CD14-positive monocyte (primary cell): ENCODE results near the gene ZEB2. TPM values are rescaled to one million over a fixed set of nuclear protein-coding genes. Genes with fewer than 3 reads are reported as not detected.

Source experiments
- DNase-seq, 3 donors: peaks; one replicate each; pipeline ENCODE4 v3.0.0-alpha.2; 2011 to 2022
- H2AFZ ChIP-seq: 2 replicates; pipeline ENCODE4 v1.6.0; 2012; ENCODE audit warnings: mild to moderate bottlenecking, low read depth, low read length, inconsistent platforms; ENCODE audit not compliant: insufficient read depth, poor library complexity, severe bottlenecking
- H3K27ac ChIP-seq, 2 donors: 1 replicate in 1 of 2; 2 replicates in 1 of 2; pipeline ENCODE4 v1.5.1; 2012 to 2013; ENCODE audit warnings: low read length in 2 of 2, control low read depth in 1 of 2, inconsistent platforms in 1 of 2, low read depth in 1 of 2, mild to moderate bottlenecking in 1 of 2
- H3K27me3 ChIP-seq, 2 donors: one replicate each; pipeline versions ENCODE4 v1.6.0 to v1.6.1; 2011 to 2013; ENCODE audit warnings: low read length in 2 of 2; ENCODE audit not compliant: control insufficient read depth in 2 of 2, insufficient read depth in 2 of 2
- H3K36me3 ChIP-seq, 2 donors: replicated peaks in 1 of 2; 1 replicate in 1 of 2; 2 replicates in 1 of 2; pipeline versions ENCODE4 v1.5.1 to v1.6.1; 2012 to 2013; ENCODE audit warnings: low read length in 2 of 2, control low read depth in 1 of 2, inconsistent platforms in 1 of 2, mild to moderate bottlenecking in 1 of 2; ENCODE audit not compliant: insufficient read depth in 2 of 2, control insufficient read depth in 1 of 2
- H3K4me1 ChIP-seq, 2 donors: 1 replicate in 1 of 2; 2 replicates in 1 of 2; pipeline versions ENCODE4 v1.5.1 to v1.6.1; 2012 to 2013; ENCODE audit warnings: low read length in 2 of 2, control low read depth in 1 of 2, inconsistent platforms in 1 of 2, mild to moderate bottlenecking in 1 of 2, moderate library complexity in 1 of 2; ENCODE audit not compliant: insufficient read depth in 2 of 2, control insufficient read depth in 1 of 2
- H3K4me2 ChIP-seq: replicated peaks from 2 replicates; pipeline ENCODE3; 2012; ENCODE audit warnings: low read length, moderate library complexity, mild to moderate bottlenecking; ENCODE audit not compliant: poor library complexity, severe bottlenecking; ENCODE audit errors: extremely low read depth
- H3K4me3 ChIP-seq, 3 experiments: fragments of 200-600 bp in 1 of 3; sonication (generic) in 1 of 3; replicated peaks in 1 of 3; 1 replicate in 2 of 3; 2 replicates in 1 of 3; pipeline ENCODE4 v1.5.1; 2011 to 2013; ENCODE audit warnings: low read length in 3 of 3, mild to moderate bottlenecking in 3 of 3, control low read depth in 2 of 3, low read depth in 2 of 3, inconsistent platforms in 1 of 3, moderate library complexity in 1 of 3
- H3K79me2 ChIP-seq: 2 replicates; pipeline ENCODE4 v1.6.0; 2012; ENCODE audit warnings: mild to moderate bottlenecking, control low read depth, inconsistent platforms, low read length, moderate library complexity; ENCODE audit not compliant: insufficient read depth
- H3K9ac ChIP-seq: 2 replicates; pipeline ENCODE4 v1.6.0; 2017; ENCODE audit warnings: low read length, mild to moderate bottlenecking; ENCODE audit not compliant: insufficient read depth, poor library complexity, severe bottlenecking
- H3K9me3 ChIP-seq, 2 donors: replicated peaks in 1 of 2; 1 replicate in 1 of 2; 2 replicates in 1 of 2; pipeline versions ENCODE4 v1.5.1 to v1.6.1; 2012 to 2013; ENCODE audit warnings: low read length in 2 of 2, control low read depth in 1 of 2; ENCODE audit not compliant: control insufficient read depth in 1 of 2, insufficient read depth in 1 of 2
- H4K20me1 ChIP-seq: 2 replicates; pipeline ENCODE4 v1.6.0; 2012; ENCODE audit warnings: mild to moderate bottlenecking, low read length, control low read depth, moderate library complexity; ENCODE audit not compliant: insufficient read depth
- H3K27ac Mint-ChIP-seq, 7 donors: one replicate each; pipeline ENCODE4 v1.8.0; 2020; ENCODE audit warnings: mild to moderate bottlenecking in 7 of 7, mixed read lengths in 7 of 7, moderate library complexity in 6 of 7, inconsistent platforms in 2 of 7
- H3K27me3 Mint-ChIP-seq, 3 donors: one replicate each; pipeline ENCODE4 v1.8.0; 2021 to 2022; ENCODE audit warnings: low read depth in 3 of 3, mild to moderate bottlenecking in 3 of 3, mixed read lengths in 3 of 3, moderate library complexity in 3 of 3, inconsistent platforms in 1 of 3
- H3K36me3 Mint-ChIP-seq, 2 donors: one replicate each; pipeline ENCODE4 v1.8.0; 2020; ENCODE audit warnings: mixed read lengths in 2 of 2, inconsistent platforms in 1 of 2, mild to moderate bottlenecking in 1 of 2
- H3K4me1 Mint-ChIP-seq: one replicate; pipeline ENCODE4 v1.8.0; 2020; ENCODE audit warnings: mild to moderate bottlenecking, mixed read lengths
- H3K4me3 Mint-ChIP-seq, 2 donors: one replicate each; pipeline ENCODE4 v1.8.0; 2020; ENCODE audit warnings: mild to moderate bottlenecking in 2 of 2, mixed read lengths in 2 of 2, moderate library complexity in 1 of 2
- H3K9me3 Mint-ChIP-seq, 7 donors: one replicate each; pipeline ENCODE4 v1.8.0; 2020 to 2022; ENCODE audit warnings: mixed read lengths in 7 of 7, mild to moderate bottlenecking in 6 of 7, moderate library complexity in 6 of 7, inconsistent platforms in 2 of 7
- WGBS: methylation state at CpG from one replicate; pipeline ENCODE4 v1.1.5; 2013; ENCODE audit warnings: missing lambda C conversion rate; ENCODE audit not compliant: insufficient coverage; 5-methylcytosine and 5-hydroxymethylcytosine counted together
- intact Hi-C, 2 donors: fragments of 100-400 bp; cut with micrococcal nuclease; formaldehyde crosslinking; loops; one replicate each; pipeline versions ENCODE4 v1.15.0 to v1.15.1; 2023
- polyA plus RNA-seq, 3 donors: library from polyadenylated mRNA; depleted of rRNA in 1 of 3; unstranded in 2 of 3; stranded (reverse) in 1 of 3; fragments of 300-500 nt in 2 of 3; fragments of >200 nt in 1 of 3; fragmentation: Illumina TruSeq in 2 of 3; gene quantifications; 1 replicate in 2 of 3; 2 replicates in 1 of 3; pipeline ENCODE4 v1.2.3, GENCODE V29; 2012 to 2021
- TF ChIP-seq, protein P1 (sequence below): fragments of 200-600 bp; IDR thresholded peaks from one replicate; pipeline ENCODE4 v1.8.0; 2022; ENCODE audit warnings: antibody characterized with exemption, mild to moderate bottlenecking

ZEB2 gene
- polyA plus RNA-seq, 3 donors: 76.8 to 325 (median 93.8) TPM

GRCh38 chr2:144445196-144445595, 74.7 kb downstream of the ZEB2 start:
- no peak for DNase-seq
- Mint-ChIP-seq H3K27ac (peak overlapping the region in 6 of 7 donors; percentile 6 to 87 (median 84)), H3K9me3 (no peaks in the 10 kb centered on the region), H3K27me3 (peaks cover 0 to 5% (median 0%) of the 10 kb centered on the region in 3 donors), H3K36me3 (peaks cover 61 to 69% of the 10 kb centered on the region in 2 donors), H3K4me1 (peaks cover 72% of the 10 kb centered on the region), H3K4me3 (no peak overlapping the region)
- Histone ChIP-seq H4K20me1 (peaks cover 100% of the 10 kb centered on the region), H3K4me2 (no peak overlapping the region), H3K79me2 (peaks cover 100% of the 10 kb centered on the region), H3K4me1 (peaks cover 70 to 96% of the 10 kb centered on the region in 2 donors), H3K36me3 (peaks cover 58 to 72% of the 10 kb centered on the region in 2 donors), H3K9ac (no peak overlapping the region), H3K4me3 (no peak overlapping the region), H2AFZ (no peak overlapping the region), H3K27ac (peak overlapping the region in 1 of 2 donors; percentile 69), H3K27me3 (no peaks in the 10 kb centered on the region), H3K9me3 (no peaks in the 10 kb centered on the region)
- TF ChIP-seq, protein P1, sequence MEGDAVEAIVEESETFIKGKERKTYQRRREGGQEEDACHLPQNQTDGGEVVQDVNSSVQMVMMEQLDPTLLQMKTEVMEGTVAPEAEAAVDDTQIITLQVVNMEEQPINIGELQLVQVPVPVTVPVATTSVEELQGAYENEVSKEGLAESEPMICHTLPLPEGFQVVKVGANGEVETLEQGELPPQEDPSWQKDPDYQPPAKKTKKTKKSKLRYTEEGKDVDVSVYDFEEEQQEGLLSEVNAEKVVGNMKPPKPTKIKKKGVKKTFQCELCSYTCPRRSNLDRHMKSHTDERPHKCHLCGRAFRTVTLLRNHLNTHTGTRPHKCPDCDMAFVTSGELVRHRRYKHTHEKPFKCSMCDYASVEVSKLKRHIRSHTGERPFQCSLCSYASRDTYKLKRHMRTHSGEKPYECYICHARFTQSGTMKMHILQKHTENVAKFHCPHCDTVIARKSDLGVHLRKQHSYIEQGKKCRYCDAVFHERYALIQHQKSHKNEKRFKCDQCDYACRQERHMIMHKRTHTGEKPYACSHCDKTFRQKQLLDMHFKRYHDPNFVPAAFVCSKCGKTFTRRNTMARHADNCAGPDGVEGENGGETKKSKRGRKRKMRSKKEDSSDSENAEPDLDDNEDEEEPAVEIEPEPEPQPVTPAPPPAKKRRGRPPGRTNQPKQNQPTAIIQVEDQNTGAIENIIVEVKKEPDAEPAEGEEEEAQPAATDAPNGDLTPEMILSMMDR: no peak
- WGBS: no CpG with 5 or more reads among the region's 1 CpG
- intact Hi-C loops: no loop called here

DNA sequence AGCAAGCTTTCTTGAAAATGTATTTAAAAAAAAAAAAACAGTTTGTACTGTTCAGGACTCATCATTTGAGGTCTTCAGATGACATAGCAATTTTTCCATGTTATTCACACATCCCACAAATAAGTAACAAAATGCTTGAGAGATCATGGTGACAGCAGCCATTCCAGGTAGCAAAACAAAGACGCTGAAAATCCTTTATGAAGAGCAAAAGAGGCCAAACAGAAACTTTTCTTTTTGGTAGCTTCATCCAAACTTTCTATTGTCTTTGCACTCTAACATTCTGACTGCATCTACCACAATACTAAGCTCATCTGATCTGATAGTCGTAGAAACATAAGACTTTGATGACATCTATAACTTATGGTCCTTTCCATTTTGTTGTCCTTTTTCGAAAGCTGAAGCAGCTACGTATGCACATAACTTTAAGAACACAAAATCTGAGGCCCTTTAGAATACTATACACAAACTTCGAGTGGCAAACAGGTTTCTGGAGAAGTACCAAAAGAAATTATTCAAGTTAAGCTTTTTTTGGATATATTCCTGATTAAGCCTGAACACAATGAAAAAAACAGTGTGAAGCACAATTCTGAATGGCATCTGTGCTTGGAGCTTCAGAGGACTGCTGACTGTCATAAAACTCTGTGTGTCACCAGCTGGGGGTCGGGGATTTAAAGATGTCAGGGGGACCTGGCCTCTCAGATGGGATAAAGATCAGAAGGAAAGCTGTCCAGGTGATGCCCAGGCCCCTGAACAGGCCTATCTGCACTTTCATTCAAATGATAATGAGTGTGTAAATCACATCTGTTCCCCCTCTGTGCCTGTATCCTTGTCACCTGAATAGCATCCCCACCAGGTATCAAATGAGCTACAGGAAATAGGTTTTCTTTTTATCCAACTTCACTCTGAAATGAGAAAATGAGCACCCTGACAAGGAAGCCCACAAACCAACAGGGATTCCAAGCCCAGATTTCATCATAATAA, 75.8 kb downstream of the ZEB2 start:
- H3K27ac Mint-ChIP-seq: peak overlapping the region; percentile 36 to 86 (median 81)
- peaks cover 0 to 5% (median 0%) of the 10 kb centered on the region in 3 donors for H3K27me3 Mint-ChIP-seq
- H3K36me3 ChIP-seq: peaks cover 48 to 62% of the 10 kb centered on the region in 2 donors
- TF ChIP-seq, protein P1: no peak
- no peaks in the 10 kb centered on the region for H3K9me3 Mint-ChIP-seq
- H3K36me3 Mint-ChIP-seq: peaks cover 59 to 69% of the 10 kb centered on the region in 2 donors
- no peak overlapping the region for H3K4me3 Mint-ChIP-seq
- intact Hi-C loops: no loop called here
- peaks cover 72 to 96% of the 10 kb centered on the region in 2 donors for H3K4me1 ChIP-seq
- peaks cover 100% of the 10 kb centered on the region for H4K20me1 ChIP-seq
- no peak overlapping the region for H3K9ac ChIP-seq
- H2AFZ ChIP-seq: no peak overlapping the region
- no peaks in the 10 kb centered on the region for H3K9me3 ChIP-seq
- H3K4me2 ChIP-seq: no peak overlapping the region
- 63% methylated on average over 3 of the region's 6 CpGs for WGBS
- H3K4me1 Mint-ChIP-seq: peaks cover 71% of the 10 kb centered on the region
- H3K79me2 ChIP-seq: peaks cover 100% of the 10 kb centered on the region
- no peaks in the 10 kb centered on the region for H3K27me3 ChIP-seq
- DNase-seq: no peak
- H3K27ac ChIP-seq: peak overlapping the region; percentile 42 to 69
- no peak overlapping the region for H3K4me3 ChIP-seq
